ENCODE data around the gene NOL6. TPM values are rescaled to one million over a fixed set of nuclear protein-coding genes. Genes with fewer than 3 reads are reported as not detected.
"Not testable (repeated sequence)": the region's sequence is repeated elsewhere in the genome, so short reads cannot be mapped to it uniquely, and the experiment has no call there.

The NOL6 gene
- total and polyA plus RNA-seq, 4 experiments from 2014 or later: 11.7 to 41.1 (median 33.6) TPM

DNA sequence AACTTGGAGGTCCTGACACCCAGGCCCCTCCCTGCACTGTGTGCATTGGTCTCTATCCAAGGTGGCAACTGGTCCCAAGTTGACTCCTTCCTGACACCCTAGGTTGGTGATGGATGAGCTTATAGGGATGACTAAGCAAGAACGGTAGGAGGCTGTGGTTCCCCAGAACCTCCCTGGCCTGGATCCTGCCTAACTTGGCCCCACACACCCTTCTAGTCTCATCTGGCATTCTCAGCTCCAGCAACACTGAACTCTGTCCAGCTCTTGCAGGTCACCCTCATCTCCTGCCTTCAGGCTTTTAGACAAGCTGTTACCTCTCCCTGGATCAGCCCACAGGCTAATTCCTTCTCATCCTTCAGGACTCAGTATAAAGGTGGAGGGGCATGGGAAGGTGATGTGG lies 42.8 kb downstream of the NOL6 start:
- CTCF ChIA-PET (ENCODE audit: partially characterized antibody): interaction anchor here (0.8 to 3.7 kb wide), 4 partner anchors 15 to 36 kb away, joined by 3 to 22 read pairs (median 8); partner anchors contain the start of gene AQP3
- peak overlapping the region in 1 of 7 donors; percentile 56 for H3K27ac Mint-ChIP-seq
- no peaks in the 10 kb centered on the region for H3K27me3 Mint-ChIP-seq
- H3K9me3 Mint-ChIP-seq: no peaks in the 10 kb centered on the region
- Histone ChIP-seq H3K27me3 (ENCODE audit: insufficient read depth, low read length) (no peaks in the 10 kb centered on the region), H3K4me1 (ENCODE audit: insufficient read depth, low read length) (no peaks in the 10 kb centered on the region), H3K27ac (ENCODE audit: low read depth, low read length) (no peak overlapping the region), H3K36me3 (ENCODE audit: insufficient read depth, low read length) (no peaks in the 10 kb centered on the region), H3K4me3 (ENCODE audit: low read length in 2 of 2) (no peak overlapping the region), H3K9me3 (ENCODE audit: control insufficient read depth in 1 of 2, low read length in 2 of 2) (no peaks in the 10 kb centered on the region)
- intact Hi-C loops (cut with micrococcal nuclease): no loop called here
- no peak overlapping the region for H3K4me3 Mint-ChIP-seq
- POLR2A ChIA-PET (ENCODE audit: partially characterized antibody): interaction anchor here (1.0 to 6.4 kb wide), 6 partner anchors 12 to 43 kb away, joined by 3 to 32 read pairs (median 5); partner anchors contain the start of genes AQP3 and NOL6
- no peak for DNase-seq
- H3K4me1 Mint-ChIP-seq: peaks cover 5 to 23% (median 13%) of the 10 kb centered on the region in 4 donors
- no peaks in the 10 kb centered on the region for H3K36me3 Mint-ChIP-seq

- POLR2A ChIA-PET (ENCODE audit: partially characterized antibody): no interaction called here
- intact Hi-C loops (cut with micrococcal nuclease): no loop called here
- Mint-ChIP-seq H3K36me3 (no peaks in the 10 kb centered on the region), H3K4me3 (no peak overlapping the region), H3K27ac (peak overlapping the region in 5 of 7 donors; percentile 10 to 77 (median 59)), H3K9me3 (no peaks in the 10 kb centered on the region), H3K4me1 (peaks cover 3 to 16% (median 12%) of the 10 kb centered on the region in 4 donors), H3K27me3 (no peaks in the 10 kb centered on the region)
- H3K4me1 ChIP-seq (ENCODE audit: insufficient read depth, low read length): no peaks in the 10 kb centered on the region
- H3K27me3 ChIP-seq (ENCODE audit: insufficient read depth, low read length): no peaks in the 10 kb centered on the region
- H3K9me3 ChIP-seq (ENCODE audit: control insufficient read depth in 1 of 2, low read length in 2 of 2): no peaks in the 10 kb centered on the region
- no peak for DNase-seq
- H3K4me3 ChIP-seq (ENCODE audit: low read length in 2 of 2): no peak overlapping the region
- H3K27ac ChIP-seq (ENCODE audit: low read depth, low read length): no peak overlapping the region
- CTCF ChIA-PET (ENCODE audit: partially characterized antibody): interaction anchor here (1.1 kb wide), 1 partner anchor 18 kb away, joined by 3 read pairs; the partner anchor contains the start of gene AQP3
- no peaks in the 10 kb centered on the region for H3K36me3 ChIP-seq (ENCODE audit: insufficient read depth, low read length)
These were observed 44.3 kb downstream of the NOL6 start for GRCh38 chr9:33429256-33429985.

DNA sequence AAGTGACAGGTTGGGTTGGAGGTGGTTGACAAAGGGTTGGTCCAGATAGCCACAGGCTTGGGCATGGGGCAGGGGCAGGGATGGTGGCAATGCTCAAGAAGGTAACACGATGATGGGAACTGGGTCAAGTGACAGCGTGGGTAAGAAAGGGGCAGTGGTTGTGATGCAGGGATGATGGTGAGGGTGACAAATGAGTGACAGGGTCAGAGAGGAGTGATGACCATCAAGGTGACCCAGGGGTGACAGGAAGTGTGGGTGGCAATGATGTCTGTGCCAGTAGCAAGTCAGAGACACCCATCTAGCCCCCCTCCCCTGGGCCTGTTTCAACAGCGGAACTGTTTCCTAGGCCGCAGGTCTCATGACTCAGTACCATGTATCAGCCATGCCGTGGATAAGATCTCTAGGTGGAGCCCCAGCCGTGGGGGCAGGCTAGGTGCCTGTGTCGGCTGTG lies 46.9 kb downstream of the NOL6 start:
- Histone ChIP-seq H3K9me3 (ENCODE audit: control insufficient read depth in 1 of 2, low read length in 2 of 2) (no peaks in the 10 kb centered on the region), H3K27ac (ENCODE audit: low read depth, low read length) (no peak overlapping the region), H3K4me3 (ENCODE audit: low read length in 2 of 2) (no peak overlapping the region), H3K27me3 (ENCODE audit: insufficient read depth, low read length) (no peaks in the 10 kb centered on the region), H3K4me1 (ENCODE audit: insufficient read depth, low read length) (no peaks in the 10 kb centered on the region), H3K36me3 (ENCODE audit: insufficient read depth, low read length) (no peaks in the 10 kb centered on the region)
- peaks cover 0 to 11% (median 6%) of the 10 kb centered on the region in 4 donors for H3K4me1 Mint-ChIP-seq
- no peaks in the 10 kb centered on the region for H3K9me3 Mint-ChIP-seq
- H3K4me3 Mint-ChIP-seq: no peak overlapping the region
- ChIA-PET CTCF (ENCODE audit: partially characterized antibody) (interaction anchor here (1.2 kb wide), 1 partner anchor 11 kb away, joined by 8 read pairs; no protein-coding TSS in a partner anchor), POLR2A (ENCODE audit: partially characterized antibody) (no interaction called here)
- DNase-seq: peak in 4 of 5 donors; percentile 13 to 62 (median 27)
- intact Hi-C loops (cut with micrococcal nuclease): no loop called here
- H3K27ac Mint-ChIP-seq: peak overlapping the region in 6 of 7 donors; percentile 8 to 91 (median 60)
- H3K36me3 Mint-ChIP-seq: no peaks in the 10 kb centered on the region
- no peaks in the 10 kb centered on the region for H3K27me3 Mint-ChIP-seq

DNA sequence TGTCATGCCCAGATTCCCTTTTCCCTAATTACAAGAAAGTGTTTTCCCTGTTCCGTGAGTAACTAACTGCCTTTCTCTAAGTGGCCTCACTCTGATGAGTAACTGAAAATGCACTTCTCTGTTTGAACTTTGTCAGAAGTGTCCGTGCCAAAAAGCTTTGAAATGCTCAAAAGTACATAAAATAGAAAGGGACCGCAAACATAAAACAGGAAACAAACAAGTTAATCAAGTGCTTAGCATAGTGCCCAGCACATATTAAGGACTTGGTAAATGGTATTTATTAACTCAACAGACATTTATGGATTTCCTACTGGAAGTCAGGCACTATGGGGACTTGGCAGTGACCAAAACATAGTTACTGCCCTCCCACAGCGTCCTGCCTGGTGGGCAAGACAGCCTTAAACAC lies 48.6 kb downstream of the NOL6 start:
- H3K4me3 Mint-ChIP-seq: no peak overlapping the region
- intact Hi-C loops (cut with micrococcal nuclease): no loop called here
- H3K4me3 ChIP-seq (ENCODE audit: low read length in 2 of 2): no peak overlapping the region
- H3K27me3 Mint-ChIP-seq: no peaks in the 10 kb centered on the region
- POLR2A ChIA-PET (ENCODE audit: partially characterized antibody): interaction anchor here (0.7 kb wide), 1 partner anchor 8 kb away, joined by 4 read pairs; no protein-coding TSS in a partner anchor
- no peak for DNase-seq
- H3K4me1 Mint-ChIP-seq: peaks cover 5 to 15% (median 9%) of the 10 kb centered on the region in 4 donors
- H3K9me3 ChIP-seq (ENCODE audit: control insufficient read depth in 1 of 2, low read length in 2 of 2): no peaks in the 10 kb centered on the region
- no peaks in the 10 kb centered on the region for H3K27me3 ChIP-seq (ENCODE audit: insufficient read depth, low read length)
- H3K27ac ChIP-seq (ENCODE audit: low read depth, low read length): no peak overlapping the region
- no peaks in the 10 kb centered on the region for H3K36me3 Mint-ChIP-seq
- H3K27ac Mint-ChIP-seq: peak overlapping the region in 2 of 7 donors; percentile 19 to 62
- peaks cover 0 to 2% (median 0%) of the 10 kb centered on the region in 8 donors for H3K9me3 Mint-ChIP-seq
- CTCF ChIA-PET (ENCODE audit: partially characterized antibody): no interaction called here
- H3K4me1 ChIP-seq (ENCODE audit: insufficient read depth, low read length): peaks cover under 1% of the 10 kb centered on the region
- no peaks in the 10 kb centered on the region for H3K36me3 ChIP-seq (ENCODE audit: insufficient read depth, low read length)

DNA sequence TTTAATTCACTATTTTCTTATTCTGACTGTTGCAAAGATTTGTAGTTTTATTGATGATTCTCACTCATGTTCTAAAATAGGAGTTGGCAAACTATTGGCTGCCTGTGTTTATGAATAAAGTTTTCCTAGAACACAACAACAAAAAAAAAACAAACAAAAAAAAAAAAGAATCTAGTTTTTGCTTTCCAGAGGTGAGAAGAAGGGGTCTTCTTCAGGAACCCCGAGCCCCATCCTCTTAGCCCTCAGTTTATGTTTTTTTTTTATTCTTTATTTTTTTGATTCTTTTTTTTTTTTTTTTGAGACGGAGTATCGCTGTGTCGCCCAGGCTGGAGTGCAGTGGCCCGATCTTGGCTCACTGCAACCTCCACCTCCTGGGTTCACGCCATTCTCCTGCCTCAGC lies 49.2 kb downstream of the NOL6 start:
- DNase-seq; H3K9me3 ChIP-seq (ENCODE audit: control insufficient read depth in 1 of 2, low read length in 2 of 2); H3K4me3 ChIP-seq (ENCODE audit: low read length in 2 of 2); H3K36me3 Mint-ChIP-seq; H3K4me3 Mint-ChIP-seq; H3K9me3 Mint-ChIP-seq; H3K36me3 ChIP-seq (ENCODE audit: insufficient read depth, low read length); intact Hi-C loops (cut with micrococcal nuclease); H3K4me1 ChIP-seq (ENCODE audit: insufficient read depth, low read length); H3K27ac Mint-ChIP-seq; CTCF ChIA-PET (ENCODE audit: partially characterized antibody); H3K27me3 Mint-ChIP-seq; H3K27ac ChIP-seq (ENCODE audit: low read depth, low read length); H3K27me3 ChIP-seq (ENCODE audit: insufficient read depth, low read length): not testable (repeated sequence)
- H3K4me1 Mint-ChIP-seq: peaks cover 5 to 20% (median 11%) of the 10 kb centered on the region in 4 donors
- POLR2A ChIA-PET (ENCODE audit: partially characterized antibody): interaction anchor here (0.7 kb wide), 1 partner anchor 9 kb away, joined by 4 read pairs; no protein-coding TSS in a partner anchor

DNA sequence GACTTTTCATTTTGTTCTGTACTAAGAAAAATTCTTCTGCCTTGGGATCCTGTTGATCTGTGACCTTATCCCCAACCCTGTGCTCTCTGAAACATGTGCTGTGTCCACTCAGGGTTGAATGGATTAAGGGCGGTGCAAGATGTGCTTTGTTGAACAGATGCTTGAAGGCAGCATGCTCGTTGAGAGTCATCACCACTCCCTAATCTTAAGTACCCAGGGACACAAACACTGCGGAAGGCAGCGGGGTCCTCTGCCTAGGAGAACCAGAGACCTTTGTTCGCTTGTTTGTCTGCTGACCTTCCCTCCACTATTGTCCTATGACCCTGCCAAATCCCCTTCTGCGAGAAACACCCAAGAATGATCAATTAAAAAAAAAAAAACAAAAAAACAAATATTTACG lies 49.7 kb downstream of the NOL6 start:
- H3K27me3 ChIP-seq (ENCODE audit: insufficient read depth, low read length); H3K9me3 ChIP-seq (ENCODE audit: control insufficient read depth in 1 of 2, low read length in 2 of 2); H3K27ac Mint-ChIP-seq; H3K36me3 ChIP-seq (ENCODE audit: insufficient read depth, low read length); H3K36me3 Mint-ChIP-seq; H3K9me3 Mint-ChIP-seq; H3K4me3 Mint-ChIP-seq; H3K27ac ChIP-seq (ENCODE audit: low read depth, low read length); intact Hi-C loops (cut with micrococcal nuclease); H3K4me3 ChIP-seq (ENCODE audit: low read length in 2 of 2); CTCF ChIA-PET (ENCODE audit: partially characterized antibody); H3K27me3 Mint-ChIP-seq; DNase-seq; POLR2A ChIA-PET (ENCODE audit: partially characterized antibody); H3K4me1 ChIP-seq (ENCODE audit: insufficient read depth, low read length): not testable (repeated sequence)
- H3K4me1 Mint-ChIP-seq: peaks cover 5 to 24% (median 13%) of the 10 kb centered on the region in 4 donors

DNA sequence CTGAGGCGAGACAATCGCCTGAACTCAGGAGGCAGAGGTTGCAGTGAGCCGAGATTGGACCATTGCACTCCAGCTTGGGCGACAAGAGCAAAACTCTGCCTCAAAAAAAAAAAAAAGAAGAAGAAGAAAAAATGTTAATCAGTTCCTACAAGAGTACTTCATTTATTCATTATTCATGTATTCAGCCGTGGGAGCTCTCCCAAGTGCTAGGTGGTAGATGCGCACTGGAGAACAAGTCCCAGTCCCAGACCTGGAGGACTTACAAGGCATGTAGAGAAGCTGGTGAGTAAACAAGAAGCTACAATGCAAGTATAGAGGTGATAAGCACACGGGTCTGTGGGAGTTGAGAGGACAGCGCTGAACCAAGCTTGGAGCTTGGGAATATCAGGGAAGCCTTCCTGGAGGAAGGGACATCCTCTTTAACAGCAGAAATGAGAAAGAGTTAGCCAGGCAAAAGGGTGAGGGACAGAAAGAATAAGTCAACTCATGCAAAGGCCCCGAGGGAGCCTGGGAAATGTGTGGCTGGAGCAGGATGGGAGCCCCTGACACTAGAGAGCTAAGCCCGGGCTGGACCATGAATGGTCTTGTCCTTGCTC lies 53.9 kb downstream of the NOL6 start:
- Histone ChIP-seq H3K4me3 (ENCODE audit: low read length in 2 of 2) (no peak overlapping the region), H3K27me3 (ENCODE audit: insufficient read depth, low read length) (no peaks in the 10 kb centered on the region), H3K27ac (ENCODE audit: low read depth, low read length) (no peak overlapping the region), H3K9me3 (ENCODE audit: control insufficient read depth in 1 of 2, low read length in 2 of 2) (no peaks in the 10 kb centered on the region), H3K36me3 (ENCODE audit: insufficient read depth, low read length) (no peaks in the 10 kb centered on the region), H3K4me1 (ENCODE audit: insufficient read depth, low read length) (peaks cover 44% of the 10 kb centered on the region)
- peak overlapping the region in 5 of 7 donors; percentile 43 to 82 (median 68) for H3K27ac Mint-ChIP-seq
- H3K27me3 Mint-ChIP-seq: no peaks in the 10 kb centered on the region
- peaks cover 0 to 2% (median 0%) of the 10 kb centered on the region in 8 donors for H3K9me3 Mint-ChIP-seq
- intact Hi-C loops (cut with micrococcal nuclease): loop anchor here (5.0 kb wide), 1 partner anchor 397 kb away; the partner anchor contains the start of gene UBE2R2
- POLR2A ChIA-PET (ENCODE audit: partially characterized antibody): interaction anchor here (0.9 to 1.9 kb wide), 3 partner anchors 21 to 54 kb away, joined by 4 to 9 read pairs (median 4); partner anchors contain the start of genes AQP3 and NOL6
- peaks cover 28 to 54% (median 47%) of the 10 kb centered on the region in 4 donors for H3K4me1 Mint-ChIP-seq
- CTCF ChIA-PET (ENCODE audit: partially characterized antibody): interaction anchor here (1.2 to 12.5 kb wide), 3 partner anchors 16 to 41 kb away, joined by 3 to 345 read pairs (median 6); partner anchors contain the start of gene AQP3
- no peak overlapping the region for H3K4me3 Mint-ChIP-seq
- no peaks in the 10 kb centered on the region for H3K36me3 Mint-ChIP-seq
- DNase-seq: no peak
